ENCODE results near the gene PMVK. TPM values are rescaled to one million over a fixed set of nuclear protein-coding genes. Genes with fewer than 3 reads are reported as not detected.

PMVK gene
- polyA plus RNA-seq, 1 donor from 2014 or later = 21.1 TPM

GRCh38 chr1:154982897-154983648 is 46.6 kb upstream of the PMVK start, which contains the start of gene FLAD1:
FLAD1 (plus strand) TSS chr1:154983344; CDS start chr1:154983695, 351 bp downstream.
- TF ChIP-seq TAF1 (IDR thresholded peaks at IDR 0.05; ENCODE audit: low read depth) = peak; percentile 68
- peak; percentile 22 for TF ChIP-seq EP300 (conservative IDR thresholded peaks at IDR 0.05; ENCODE audit: poor library complexity, severe bottlenecking)
- peak; percentile 26 for TF ChIP-seq RAD21 (conservative IDR thresholded peaks at IDR 0.05)
- TF ChIP-seq MXI1 (conservative IDR thresholded peaks at IDR 0.05; ENCODE audit: poor library complexity, severe bottlenecking) = peak; percentile 97
- peak; percentile 77 for TF ChIP-seq REST (IDR thresholded peaks at IDR 0.05; ENCODE audit: borderline replicate concordance)
- no peak for TF ChIP-seq CTCF (IDR thresholded peaks at IDR 0.05; ENCODE audit: poor library complexity, severe bottlenecking)
- peak; percentile 87 for TF ChIP-seq POLR2AphosphoS5 (IDR thresholded peaks at IDR 0.05)
- TF ChIP-seq EZH2 (IDR thresholded peaks at IDR 0.05; ENCODE audit: borderline replicate concordance, insufficient read depth, low read length, poor library complexity, severe bottlenecking) = no peak
- TF ChIP-seq SMC3 (conservative IDR thresholded peaks at IDR 0.05; ENCODE audit: poor library complexity) = no peak
- no peaks in the 10 kb centered on the region for H3K9me2 ChIP-seq (ENCODE audit: insufficient read depth, low read length)
- H3F3A ChIP-seq (ENCODE audit: insufficient read depth, low read length, poor library complexity, severe bottlenecking) = no peaks in the 10 kb centered on the region
- H2AFZ ChIP-seq (ENCODE audit: low read depth, low read length) = peak within 1 kb of the TSS; percentile 66
- H3K27me3 ChIP-seq (ENCODE audit: insufficient read depth, low read depth, low read length) = no peaks in the 10 kb centered on the region
- H3K27ac ChIP-seq (ENCODE audit: low read length) = peak within 1 kb of the TSS; percentile 92
- H3K9ac ChIP-seq (ENCODE audit: low read length) = peak within 1 kb of the TSS; percentile 86
- no peaks in the 10 kb centered on the region for H3K9me3 ChIP-seq (ENCODE audit: low read length)
- no peaks in the 10 kb centered on the region for H3K36me3 ChIP-seq (ENCODE audit: insufficient read depth, low read length)
- H3K4me3 ChIP-seq (ENCODE audit: low read length) = peak within 1 kb of the TSS; percentile 94
- peaks cover 17% of the 10 kb centered on the region for H3K79me2 ChIP-seq (replicated peaks; ENCODE audit: insufficient read depth, low read length)
- peak within 1 kb of the TSS; percentile 85 for H3K4me2 ChIP-seq (ENCODE audit: low read length)
- H4K20me1 ChIP-seq (ENCODE audit: insufficient read depth) = no peaks in the 10 kb centered on the region

GRCh38 chr1:154982341-154982740 is 45.8 kb upstream of the PMVK start:
- Histone ChIP-seq H3K9ac (ENCODE audit: low read length) (peak overlapping the region; percentile 45), H3K4me2 (ENCODE audit: low read length) (peak overlapping the region; percentile 85), H3K4me3 (ENCODE audit: low read length) (peak overlapping the region; percentile 94), H3K27me3 (ENCODE audit: insufficient read depth, low read depth, low read length) (no peaks in the 10 kb centered on the region), H3F3A (ENCODE audit: insufficient read depth, low read length, poor library complexity, severe bottlenecking) (no peaks in the 10 kb centered on the region), H3K27ac (ENCODE audit: low read length) (peak overlapping the region; percentile 38), H2AFZ (ENCODE audit: low read depth, low read length) (peak overlapping the region; percentile 49), H3K9me2 (ENCODE audit: insufficient read depth, low read length) (no peaks in the 10 kb centered on the region), H3K9me3 (ENCODE audit: low read length) (no peaks in the 10 kb centered on the region), H3K79me2 (replicated peaks; ENCODE audit: insufficient read depth, low read length) (peaks cover 22% of the 10 kb centered on the region), H3K36me3 (ENCODE audit: insufficient read depth, low read length) (no peaks in the 10 kb centered on the region), H4K20me1 (ENCODE audit: insufficient read depth) (no peaks in the 10 kb centered on the region)
- no peak for TF ChIP-seq EZH2 (IDR thresholded peaks at IDR 0.05; ENCODE audit: borderline replicate concordance, insufficient read depth, low read length, poor library complexity, severe bottlenecking)
- TF ChIP-seq SMC3 (conservative IDR thresholded peaks at IDR 0.05; ENCODE audit: poor library complexity) = no peak
- TF ChIP-seq REST (IDR thresholded peaks at IDR 0.05; ENCODE audit: borderline replicate concordance) = no peak
- TF ChIP-seq CTCF (IDR thresholded peaks at IDR 0.05; ENCODE audit: poor library complexity, severe bottlenecking) = no peak
- TF ChIP-seq EP300 (conservative IDR thresholded peaks at IDR 0.05; ENCODE audit: poor library complexity, severe bottlenecking) = no peak
- no peak for TF ChIP-seq POLR2AphosphoS5 (IDR thresholded peaks at IDR 0.05)
- no peak for TF ChIP-seq MXI1 (conservative IDR thresholded peaks at IDR 0.05; ENCODE audit: poor library complexity, severe bottlenecking)
- no peak for TF ChIP-seq RAD21 (conservative IDR thresholded peaks at IDR 0.05)
- no peak for TF ChIP-seq TAF1 (IDR thresholded peaks at IDR 0.05; ENCODE audit: low read depth)
